NCI-H524 (cell line): ENCODE measurements around the gene NTNG1.

ENCODE experiments used
- DNase-seq, 2 experiments: peaks; one replicate each; lab custom pipeline; 2025; lab: John Stamatoyannopoulos, UW

NTNG1 gene

GRCh38 chr1:107454791-107455190, 314.0 kb downstream of the NTNG1 start:
- no peak for DNase-seq

- DNase-seq = peak in 1 of 2 experiments; percentile 7
Observed at GRCh38 chr1:107457989-107458388, 317.1 kb downstream of the NTNG1 start.

GRCh38 chr1:107459204-107459904, 318.5 kb downstream of the NTNG1 start:
- DNase-seq = no peak

- DNase-seq = no peak
Observed at GRCh38 chr1:107460035-107460434, 319.2 kb downstream of the NTNG1 start.

GRCh38 chr1:107464827-107465226, 324.0 kb downstream of the NTNG1 start:
- no peak for DNase-seq

GRCh38 chr1:107467286-107467685, 326.4 kb downstream of the NTNG1 start:
- peak in 1 of 2 experiments; percentile 27 for DNase-seq

- no peak for DNase-seq
Observed at GRCh38 chr1:107467811-107468210, 327.0 kb downstream of the NTNG1 start.

- no peak for DNase-seq
Observed at GRCh38 chr1:107473065-107473464, 332.2 kb downstream of the NTNG1 start.

- DNase-seq = no peak
Observed at GRCh38 chr1:107474877-107475612, 334.2 kb downstream of the NTNG1 start.

GRCh38 chr1:107477233-107477632, 336.4 kb downstream of the NTNG1 start:
- no peak for DNase-seq

- peak; percentile 15 to 61 for DNase-seq
Observed at GRCh38 chr1:107479865-107480350, 339.1 kb downstream of the NTNG1 start.

- DNase-seq = peak; percentile 22 to 52
Observed at GRCh38 chr1:107480548-107481415, 339.9 kb downstream of the NTNG1 start.

- DNase-seq = no peak
Observed at GRCh38 chr1:107481756-107482384, 341.0 kb downstream of the NTNG1 start.

GRCh38 chr1:107483949-107484348, 343.1 kb downstream of the NTNG1 start:
- no peak for DNase-seq

GRCh38 chr1:107486349-107486748, 345.5 kb downstream of the NTNG1 start:
- no peak for DNase-seq

- DNase-seq = no peak
Observed at GRCh38 chr1:107487506-107487905, 346.7 kb downstream of the NTNG1 start.

GRCh38 chr1:107491582-107491981, 350.7 kb downstream of the NTNG1 start:
- DNase-seq = no peak

GRCh38 chr1:107493111-107493716, 352.4 kb downstream of the NTNG1 start:
- DNase-seq = peak; percentile 16 to 68

GRCh38 chr1:107494061-107494460, 353.2 kb downstream of the NTNG1 start:
- no peak for DNase-seq

- no peak for DNase-seq
Observed at GRCh38 chr1:107496002-107496401, 355.2 kb downstream of the NTNG1 start.

GRCh38 chr1:107499139-107499744, 358.4 kb downstream of the NTNG1 start:
- no peak for DNase-seq
